ENCODE measurements around the gene CXCL13. TPM values are rescaled to one million over a fixed set of nuclear protein-coding genes. Genes with fewer than 3 reads are reported as not detected.

The CXCL13 gene
- total RNA-seq, 1 experiment from 2014 or later: not detected

GRCh38 chr4:77650787-77651186, 45.2 kb downstream of the CXCL13 start (continued):
- TF ChIP-seq ZNF416 (CRISPR knock-in tag; IDR thresholded peaks at IDR 0.05) (no peak), SP1 (CRISPR knock-in tag; conservative IDR thresholded peaks at IDR 0.05) (no peak)

- H3K36me3 Mint-ChIP-seq: peaks cover 12% of the 10 kb centered on the region
- H3K27ac Mint-ChIP-seq: no peak overlapping the region
- H3K4me3 Mint-ChIP-seq: no peak overlapping the region
- ChIA-PET CTCF (no interaction called here), POLR2A (no interaction called here)
- H3K4me1 Mint-ChIP-seq: peaks cover 22% of the 10 kb centered on the region
- no peak for TF ChIP-seq ZNF232 (CRISPR knock-in tag; IDR thresholded peaks at IDR 0.05)
- TF ChIP-seq MLX (CRISPR knock-in tag; IDR thresholded peaks at IDR 0.05): no peak
- TF ChIP-seq NFYB (CRISPR knock-in tag; conservative IDR thresholded peaks at IDR 0.05; ENCODE audit: low read depth): no peak
- TF ChIP-seq ERG (CRISPR knock-in tag; IDR thresholded peaks at IDR 0.05): no peak
- TF ChIP-seq IRF2 (CRISPR knock-in tag; IDR thresholded peaks at IDR 0.05; ENCODE audit: borderline replicate concordance, low read depth): no peak
- no peak for TF ChIP-seq MYBL2 (CRISPR knock-in tag; IDR thresholded peaks at IDR 0.05)
- no peak for TF ChIP-seq ZMAT4 (CRISPR knock-in tag; IDR thresholded peaks at IDR 0.05)
- no peak for TF ChIP-seq USF2 (CRISPR knock-in tag; IDR thresholded peaks at IDR 0.05)
- no peak for TF ChIP-seq KAT7 (CRISPR knock-in tag; IDR thresholded peaks at IDR 0.05; ENCODE audit: borderline replicate concordance)
- no peak for TF ChIP-seq AFF4 (CRISPR knock-in tag; IDR thresholded peaks at IDR 0.05; ENCODE audit: borderline replicate concordance)
- no peak for TF ChIP-seq AR (CRISPR knock-in tag; IDR thresholded peaks at IDR 0.05)
- no peak for TF ChIP-seq ATF1 (CRISPR knock-in tag; IDR thresholded peaks at IDR 0.05)
- no peak for TF ChIP-seq TEAD1 (CRISPR knock-in tag; IDR thresholded peaks at IDR 0.05)
- H3K27me3 Mint-ChIP-seq (ENCODE audit: low read depth): peaks cover 42% of the 10 kb centered on the region
- ATAC-seq: no peak
- peaks cover 32% of the 10 kb centered on the region for H3K9me3 Mint-ChIP-seq
- no peak for DNase-seq (ENCODE audit: low spot score)
Measured at GRCh38 chr4:77651820-77652219, 46.2 kb downstream of the CXCL13 start.
